Measurements from ENCODE around the gene ELFN2. TPM values are rescaled to one million over a fixed set of nuclear protein-coding genes. Genes with fewer than 3 reads are reported as not detected.
"Not testable (repeated sequence)": the region's sequence is repeated elsewhere in the genome, so short reads cannot be mapped to it uniquely, and the experiment has no call there.

Gene ELFN2
- total RNA-seq, 2 experiments from 2014 or later, result 0.28 to 0.38 TPM

DNA sequence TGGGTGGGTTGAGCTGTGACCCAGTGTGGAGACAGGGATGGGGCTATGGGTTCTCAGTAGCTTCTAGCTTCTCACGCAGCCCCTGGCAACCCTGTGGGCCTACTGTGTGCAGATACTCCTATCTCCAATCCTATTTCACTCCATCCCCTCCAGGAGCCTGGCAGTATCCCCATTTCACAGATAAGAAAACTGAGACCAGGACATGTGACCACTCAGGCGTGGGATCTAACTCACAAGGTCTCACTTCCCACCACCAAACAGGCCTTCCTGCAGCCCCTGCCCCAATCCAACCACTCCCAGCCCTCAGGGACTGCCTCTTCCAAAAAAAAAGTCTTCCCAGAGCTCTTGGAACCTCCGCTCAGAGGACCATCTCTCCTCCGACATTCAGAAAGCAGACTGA is 15.6 kb downstream of the ELFN2 start:
- Mint-ChIP-seq H3K27me3 (peaks cover 27% of the 10 kb centered on the region), H3K4me1 (peaks cover 15% of the 10 kb centered on the region), H3K36me3 (ENCODE audit: low read depth) (no peaks in the 10 kb centered on the region), H3K9me3 (no peaks in the 10 kb centered on the region), H3K4me3 (no peak overlapping the region), H3K27ac (no peak overlapping the region)
- ChIA-PET POLR2A (no interaction called here), CTCF (no interaction called here)
- no peak for DNase-seq

DNA sequence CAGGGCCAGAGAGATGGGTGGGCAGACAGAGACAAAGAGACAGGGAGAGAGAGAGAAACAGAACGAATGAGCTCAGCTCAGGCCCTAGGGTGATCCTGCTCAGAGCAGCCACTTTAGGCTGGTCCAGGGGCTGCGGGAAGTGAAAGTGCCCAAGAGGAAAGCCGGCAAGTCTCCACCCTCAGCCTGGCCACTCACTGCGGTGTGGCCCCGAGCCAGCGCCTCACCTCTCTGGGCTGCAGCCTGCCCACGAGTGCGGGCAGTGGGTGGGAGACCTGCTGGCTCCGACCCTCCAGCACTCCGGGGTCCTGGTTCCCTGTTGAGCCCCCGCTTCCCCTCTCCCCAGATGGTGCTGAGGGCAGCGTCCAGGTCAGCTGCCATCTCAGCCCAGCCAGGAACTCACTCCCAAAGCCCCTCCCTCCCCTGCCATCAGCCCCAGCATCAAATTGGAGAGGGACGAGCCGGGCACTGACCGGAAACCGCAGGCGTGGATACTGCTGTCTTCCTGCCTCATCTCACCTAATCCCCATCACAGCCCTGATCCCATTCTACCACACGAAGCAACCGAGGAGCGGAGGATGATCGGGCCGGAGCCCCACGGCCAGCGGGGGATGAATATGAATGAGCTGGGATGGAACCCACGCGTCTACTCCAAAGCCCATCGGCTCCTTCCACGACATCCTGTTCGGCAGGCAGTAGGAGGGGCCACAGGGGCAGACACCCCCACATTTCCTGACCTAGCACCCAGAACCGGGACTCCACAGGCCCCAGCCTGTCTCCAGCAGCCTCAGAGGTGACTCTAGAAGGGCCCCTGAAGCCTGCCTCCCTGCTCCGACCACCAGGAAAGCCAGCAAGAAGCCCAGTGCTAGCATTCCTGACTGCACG is 16.9 kb downstream of the ELFN2 start:
- Mint-ChIP-seq H3K27ac (no peak overlapping the region), H3K9me3 (no peaks in the 10 kb centered on the region), H3K4me1 (peaks cover 6% of the 10 kb centered on the region), H3K36me3 (ENCODE audit: low read depth) (no peaks in the 10 kb centered on the region), H3K4me3 (no peak overlapping the region), H3K27me3 (peaks cover 21% of the 10 kb centered on the region)
- ChIA-PET POLR2A (no interaction called here), CTCF (no interaction called here)
- no peak for DNase-seq

DNA sequence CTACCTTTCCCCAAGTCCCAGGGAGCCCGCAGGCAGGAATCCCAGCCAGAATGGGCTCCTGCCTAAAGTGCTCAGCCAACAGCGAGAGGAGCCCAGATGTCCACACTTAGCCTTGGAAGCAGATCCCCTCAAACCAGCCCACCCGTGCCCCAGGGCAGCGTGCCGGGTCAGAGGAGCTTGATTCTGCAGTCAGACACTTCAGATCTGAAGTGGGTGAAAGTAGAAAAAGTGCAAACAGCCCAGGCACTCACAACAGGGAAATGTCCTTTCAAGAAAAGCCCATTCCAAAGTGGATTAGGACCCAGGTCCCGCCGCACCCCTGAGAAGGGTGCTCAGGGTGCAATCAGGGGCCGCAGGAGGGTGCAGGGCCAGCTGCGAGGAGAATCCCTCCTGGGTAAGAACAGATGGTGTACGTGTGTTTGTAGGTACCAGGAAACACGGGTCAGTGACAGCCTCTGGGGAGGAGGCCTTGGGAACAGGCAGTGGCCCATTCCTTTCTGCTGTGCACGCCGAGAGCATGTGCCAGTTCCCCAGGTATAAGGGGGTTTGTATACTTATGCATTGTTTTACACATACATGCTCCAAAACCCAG is 17.7 kb downstream of the ELFN2 start:
- DNase-seq, result no peak
- Mint-ChIP-seq H3K9me3 (no peaks in the 10 kb centered on the region), H3K27ac (no peak overlapping the region), H3K27me3 (peaks cover 14% of the 10 kb centered on the region), H3K4me1 (peaks cover 6% of the 10 kb centered on the region), H3K36me3 (ENCODE audit: low read depth) (no peaks in the 10 kb centered on the region), H3K4me3 (no peak overlapping the region)
- POLR2A ChIA-PET, result no interaction called here
- CTCF ChIA-PET, result no interaction called here

DNA sequence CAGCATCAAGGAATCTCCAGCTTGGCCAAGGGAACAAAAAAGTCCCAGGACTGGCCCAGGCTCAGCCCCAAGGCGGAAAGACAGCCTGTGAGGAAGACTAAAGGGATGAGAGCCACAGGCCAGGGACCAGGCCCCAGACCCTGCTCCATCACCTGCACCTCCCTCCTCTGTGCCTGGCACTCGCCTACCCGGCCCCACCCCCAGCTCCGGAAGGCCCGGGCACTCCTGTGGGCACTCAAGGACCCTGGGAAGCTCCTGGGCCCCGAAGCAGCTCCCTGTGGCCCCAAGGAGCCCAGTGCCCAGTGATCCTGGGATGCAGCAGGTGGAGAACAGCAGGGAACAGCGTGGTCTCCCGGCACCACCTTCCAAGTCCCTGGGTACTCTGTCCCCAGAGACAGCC is 18.2 kb downstream of the ELFN2 start:
- CTCF ChIA-PET, result no interaction called here

DNA sequence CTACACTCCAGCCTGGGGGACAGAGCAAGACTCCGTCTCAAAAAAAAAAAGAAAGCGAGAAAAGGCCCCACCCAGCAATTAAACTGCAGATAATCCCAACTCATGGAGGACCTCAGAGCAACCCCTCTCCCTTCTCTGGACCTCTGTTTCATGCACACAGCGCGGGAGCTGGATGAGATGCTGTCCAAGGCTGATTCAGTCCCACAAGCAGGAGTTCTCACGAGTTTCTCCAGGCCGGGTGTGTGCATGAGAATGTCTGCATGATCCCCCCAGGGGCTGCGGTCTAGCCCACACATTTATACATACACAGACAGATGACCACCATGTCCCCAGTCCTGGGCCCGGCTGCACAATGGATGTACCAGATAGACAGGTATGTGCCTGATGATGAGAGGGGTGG is 19.4 kb downstream of the ELFN2 start:
- no peak for DNase-seq
- Mint-ChIP-seq H3K9me3 (no peaks in the 10 kb centered on the region), H3K4me1 (peaks cover 4% of the 10 kb centered on the region), H3K27me3 (peaks cover 3% of the 10 kb centered on the region), H3K27ac (no peak overlapping the region), H3K4me3 (no peak overlapping the region), H3K36me3 (ENCODE audit: low read depth) (no peaks in the 10 kb centered on the region)
- CTCF ChIA-PET, result no interaction called here
- POLR2A ChIA-PET, result no interaction called here

More for the DNA sequence above, 18.2 kb downstream of the ELFN2 start:
- Mint-ChIP-seq H3K36me3 (ENCODE audit: low read depth) (no peaks in the 10 kb centered on the region), H3K27me3 (peaks cover 10% of the 10 kb centered on the region), H3K4me3 (no peak overlapping the region), H3K27ac (no peak overlapping the region), H3K4me1 (peaks cover 6% of the 10 kb centered on the region), H3K9me3 (no peaks in the 10 kb centered on the region)
- POLR2A ChIA-PET, result no interaction called here
- DNase-seq, result no peak

DNA sequence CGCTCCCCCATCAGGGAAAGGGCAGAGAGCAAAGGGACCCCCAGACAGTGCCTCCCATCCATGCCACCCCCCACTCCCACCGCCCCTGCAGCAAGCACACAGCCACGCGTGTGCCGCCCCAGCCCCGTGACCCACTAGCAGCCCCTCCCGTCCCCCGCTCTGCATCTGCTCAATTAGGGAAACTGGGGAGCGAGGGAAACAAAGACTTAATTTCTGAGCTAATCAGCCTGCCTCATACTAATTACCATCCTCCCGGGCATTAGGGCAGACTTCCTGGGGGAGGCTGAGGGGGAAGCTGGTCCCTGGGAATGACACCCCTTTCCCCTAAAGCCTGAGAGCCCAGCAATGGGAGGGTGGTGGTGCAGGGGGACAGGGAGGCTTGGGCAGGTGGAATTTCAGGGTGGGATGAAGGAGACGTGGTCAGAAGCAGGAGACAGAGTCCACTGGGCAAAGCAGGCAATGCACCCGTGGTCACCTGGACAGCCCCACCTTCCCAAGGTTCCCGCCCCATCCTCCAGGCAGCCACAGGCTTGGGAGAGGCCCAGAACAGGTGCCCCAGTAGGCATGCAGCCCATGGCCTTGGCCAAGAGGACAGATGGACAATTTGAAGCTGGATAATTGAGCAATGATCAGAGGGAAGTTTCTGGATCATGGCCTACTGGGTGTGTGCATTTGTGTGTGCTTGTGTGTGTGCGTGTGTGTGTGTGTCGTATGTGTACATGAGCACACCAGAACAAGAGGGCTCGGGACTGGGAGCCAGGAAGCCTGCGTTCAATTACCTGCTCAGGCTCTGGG is 20.6 kb downstream of the ELFN2 start:
- no peak for DNase-seq
- Mint-ChIP-seq H3K4me1 (peaks cover 2% of the 10 kb centered on the region), H3K27ac (no peak overlapping the region), H3K4me3 (no peak overlapping the region), H3K27me3 (peaks cover 2% of the 10 kb centered on the region), H3K9me3 (no peaks in the 10 kb centered on the region), H3K36me3 (ENCODE audit: low read depth) (no peaks in the 10 kb centered on the region)
- POLR2A ChIA-PET, result no interaction called here
- CTCF ChIA-PET, result no interaction called here

DNA sequence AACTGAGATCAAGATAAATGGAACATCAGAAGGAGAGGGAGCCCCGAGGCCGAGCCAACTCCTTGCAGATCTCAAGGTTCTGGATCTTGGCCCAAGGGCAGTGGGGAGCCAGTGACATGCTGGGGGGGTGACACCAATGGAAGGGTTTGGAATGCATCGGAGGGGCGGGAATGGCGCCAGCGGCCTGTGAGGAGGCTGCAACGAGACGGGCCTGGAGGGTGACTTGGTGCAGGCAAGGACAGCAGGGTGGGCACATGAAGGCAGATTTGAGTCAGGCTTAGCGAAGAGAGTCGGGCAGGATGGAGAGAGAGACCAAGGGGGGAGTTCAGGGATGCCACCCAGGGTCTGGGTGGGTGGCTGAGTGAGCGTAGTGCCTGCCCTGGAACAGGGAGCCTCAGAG is 23.2 kb downstream of the ELFN2 start:
- H3K4me1 Mint-ChIP-seq, result no peaks in the 10 kb centered on the region
- H3K36me3 Mint-ChIP-seq (ENCODE audit: low read depth), result no peaks in the 10 kb centered on the region
- H3K27me3 Mint-ChIP-seq, result no peaks in the 10 kb centered on the region
- no peaks in the 10 kb centered on the region for H3K9me3 Mint-ChIP-seq
- POLR2A ChIA-PET, result no interaction called here
- no peak overlapping the region for H3K27ac Mint-ChIP-seq
- DNase-seq, result no peak
- no peak overlapping the region for H3K4me3 Mint-ChIP-seq
- CTCF ChIA-PET, result no interaction called here

DNA sequence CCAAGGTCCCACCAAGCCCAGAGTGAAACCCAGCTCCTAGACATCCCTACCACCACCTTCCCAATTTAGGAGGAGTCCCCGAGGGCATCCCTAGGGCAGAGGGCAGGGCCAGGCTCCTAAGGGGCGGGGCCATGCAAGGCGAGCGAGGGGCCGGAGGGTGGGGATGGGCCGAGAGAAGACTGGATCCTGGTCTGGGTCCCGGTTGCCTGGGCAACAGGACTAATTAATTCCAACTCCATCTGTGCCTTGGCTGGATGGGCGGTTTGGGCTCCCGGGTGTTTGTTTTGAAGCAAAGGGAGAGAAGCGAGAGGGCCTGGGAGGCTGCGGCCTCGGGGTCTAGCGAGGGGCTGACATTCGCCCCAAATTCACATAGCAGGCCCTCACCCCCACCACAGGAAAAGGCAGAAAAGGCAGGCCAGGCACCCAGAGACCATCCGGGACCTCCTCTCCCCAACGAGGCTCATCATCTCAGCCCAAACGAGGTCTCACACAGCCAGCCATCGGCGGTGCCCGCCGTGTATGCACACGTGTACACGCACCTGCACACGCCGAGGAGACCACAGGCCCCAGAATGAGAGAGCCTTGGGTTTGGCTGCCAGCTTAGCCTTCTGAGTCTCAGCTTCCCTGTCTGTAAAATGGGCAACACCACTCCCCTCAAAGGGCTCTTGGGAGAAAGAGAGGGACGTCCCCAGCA is 23.9 kb downstream of the ELFN2 start:
- Mint-ChIP-seq H3K9me3 (no peaks in the 10 kb centered on the region), H3K4me1 (no peaks in the 10 kb centered on the region), H3K27ac (no peak overlapping the region), H3K36me3 (ENCODE audit: low read depth) (no peaks in the 10 kb centered on the region), H3K4me3 (no peak overlapping the region), H3K27me3 (no peaks in the 10 kb centered on the region)
- CTCF ChIA-PET, result no interaction called here
- DNase-seq, result no peak
- POLR2A ChIA-PET, result interaction anchor here (0.5 kb wide), 1 partner anchor 571 kb away, joined by 4 read pairs; no protein-coding TSS in a partner anchor

DNA sequence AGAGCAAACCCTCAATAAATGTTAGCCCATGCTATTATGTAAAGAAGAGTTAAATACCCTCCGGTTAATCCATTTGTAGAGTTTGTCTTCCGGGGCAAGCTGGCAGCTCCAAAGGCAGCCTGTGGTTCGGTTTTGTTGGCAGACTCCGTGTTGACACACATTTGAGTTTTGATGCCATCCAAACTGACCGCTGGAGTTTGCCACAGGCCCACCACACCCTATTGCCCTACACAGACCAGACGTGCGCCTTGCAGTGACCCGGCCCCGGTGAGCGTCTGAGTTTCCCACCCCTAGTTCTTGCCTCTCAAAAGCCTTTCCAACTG is 25.1 kb downstream of the ELFN2 start:
- DNase-seq, result no peak
- Mint-ChIP-seq H3K9me3 (no peaks in the 10 kb centered on the region), H3K4me1 (no peaks in the 10 kb centered on the region), H3K4me3 (no peak overlapping the region), H3K27ac (no peak overlapping the region), H3K36me3 (ENCODE audit: low read depth) (no peaks in the 10 kb centered on the region), H3K27me3 (no peaks in the 10 kb centered on the region)
- ChIA-PET POLR2A (no interaction called here), CTCF (no interaction called here)

DNA sequence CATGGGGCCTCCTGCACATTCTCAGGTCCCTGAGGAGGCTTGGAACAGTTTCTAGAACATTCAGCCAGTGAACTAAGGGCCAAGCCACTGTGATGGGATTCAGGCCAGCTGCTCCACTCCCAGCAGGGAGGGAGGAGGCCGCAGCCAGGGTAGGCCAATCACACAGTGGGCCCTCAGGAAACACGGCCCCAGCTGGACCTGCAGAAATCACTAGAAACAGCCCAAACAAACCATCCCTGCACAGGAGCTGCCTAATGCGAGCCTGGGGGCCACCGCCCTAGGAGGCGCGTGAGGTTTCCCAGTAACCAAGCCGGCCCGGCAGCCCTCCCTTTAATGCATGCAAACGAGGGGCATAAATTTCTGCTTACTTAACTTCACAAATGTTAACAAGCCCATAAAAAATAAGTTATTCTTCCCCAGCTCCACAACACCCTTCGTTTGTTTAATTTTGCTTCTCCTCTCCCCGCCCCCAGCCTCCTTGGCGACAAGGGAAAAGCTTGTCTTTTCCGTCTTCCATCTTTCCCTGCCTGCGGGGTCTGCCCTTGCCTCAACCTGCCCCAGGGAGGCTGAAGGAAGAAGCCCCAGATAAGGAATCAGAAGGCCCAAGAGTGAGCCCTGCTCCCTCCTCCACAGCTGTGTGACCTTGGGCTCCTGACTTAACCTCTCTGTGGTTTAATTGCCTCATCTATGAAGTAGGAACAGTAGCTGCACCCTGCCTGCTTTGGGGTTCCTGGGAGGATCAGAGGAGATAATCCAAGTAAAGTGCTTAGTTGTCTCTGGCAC is 25.7 kb downstream of the ELFN2 start:
- DNase-seq, result no peak
- Mint-ChIP-seq H3K27me3 (peaks cover 3% of the 10 kb centered on the region), H3K36me3 (ENCODE audit: low read depth) (no peaks in the 10 kb centered on the region), H3K9me3 (no peaks in the 10 kb centered on the region), H3K4me3 (no peak overlapping the region), H3K27ac (no peak overlapping the region), H3K4me1 (no peaks in the 10 kb centered on the region)
- ChIA-PET CTCF (no interaction called here), POLR2A (no interaction called here)

DNA sequence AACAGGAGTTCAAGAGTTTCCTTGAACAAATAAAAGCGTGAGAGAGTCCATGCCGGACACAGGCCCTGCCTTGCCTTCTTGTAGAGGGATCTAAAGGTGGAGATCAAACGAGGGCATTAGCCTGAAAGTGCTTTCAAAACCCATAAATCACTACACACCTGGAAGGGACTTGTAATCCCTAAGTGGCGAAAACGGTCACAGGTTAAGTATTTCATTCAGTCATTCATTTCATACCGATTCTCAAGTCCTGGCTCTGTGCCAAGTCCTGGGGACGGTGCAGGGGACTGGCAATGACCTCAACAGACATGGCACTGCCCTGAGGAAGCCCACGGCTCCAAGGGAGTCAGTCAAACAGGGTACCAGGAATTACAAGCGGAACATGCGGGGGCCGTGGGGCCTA is 26.6 kb downstream of the ELFN2 start:
- Mint-ChIP-seq H3K27me3 (peaks cover 4% of the 10 kb centered on the region), H3K4me3 (no peak overlapping the region), H3K36me3 (ENCODE audit: low read depth) (no peaks in the 10 kb centered on the region), H3K27ac (no peak overlapping the region), H3K9me3 (no peaks in the 10 kb centered on the region), H3K4me1 (no peaks in the 10 kb centered on the region)
- CTCF ChIA-PET, result no interaction called here
- DNase-seq, result no peak
- POLR2A ChIA-PET, result no interaction called here

DNA sequence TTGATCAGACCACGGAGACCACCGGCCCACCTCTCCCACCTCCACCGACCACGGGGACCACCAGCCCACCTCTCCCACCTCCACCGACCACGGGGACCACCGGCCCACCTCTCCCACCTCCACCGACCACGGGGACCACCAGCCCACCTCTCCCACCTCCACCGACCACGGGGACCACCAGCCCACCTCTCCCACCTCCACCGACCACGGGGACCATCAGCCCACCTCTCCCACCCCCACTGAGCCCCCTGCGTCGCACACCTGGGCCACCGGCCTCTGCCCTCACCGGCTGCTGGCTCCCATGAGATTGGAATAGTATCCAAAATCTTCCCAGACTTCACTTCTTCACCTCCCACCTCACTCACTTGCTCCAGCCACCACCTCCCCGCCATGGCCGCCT is 27.8 kb downstream of the ELFN2 start:
- H3K4me1 Mint-ChIP-seq; H3K36me3 Mint-ChIP-seq (ENCODE audit: low read depth); H3K27ac Mint-ChIP-seq; H3K27me3 Mint-ChIP-seq; H3K9me3 Mint-ChIP-seq; DNase-seq; H3K4me3 Mint-ChIP-seq; CTCF ChIA-PET; POLR2A ChIA-PET: not testable (repeated sequence)

DNA sequence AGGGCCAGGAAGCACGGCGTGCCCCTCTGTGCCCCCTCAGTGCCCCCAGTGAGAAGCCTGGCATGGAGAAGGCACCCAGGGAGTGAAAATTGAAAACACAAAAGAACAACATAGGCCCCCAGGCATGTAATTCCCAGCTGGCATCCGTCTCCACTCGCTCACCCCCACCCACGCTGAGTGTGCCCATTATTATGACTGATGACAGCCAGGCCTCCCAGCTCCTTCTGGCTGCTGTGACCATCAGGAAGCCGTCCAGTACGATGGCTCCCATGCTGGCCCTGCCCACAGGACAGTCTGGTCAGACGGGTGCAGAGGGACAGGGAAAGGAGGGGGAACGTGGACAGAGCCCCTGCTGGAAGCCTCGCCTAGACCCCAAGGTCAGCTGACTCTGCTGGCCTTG is 30.1 kb downstream of the ELFN2 start:
- POLR2A ChIA-PET, result no interaction called here
- Mint-ChIP-seq H3K9me3 (no peaks in the 10 kb centered on the region), H3K27ac (no peak overlapping the region), H3K36me3 (ENCODE audit: low read depth) (no peaks in the 10 kb centered on the region), H3K27me3 (peaks cover 4% of the 10 kb centered on the region), H3K4me1 (no peaks in the 10 kb centered on the region), H3K4me3 (no peak overlapping the region)
- CTCF ChIA-PET, result no interaction called here
- no peak for DNase-seq
